SKM-1 treated with dmso at 0.1 percent for 144 hours (cell line): ENCODE data around the gene ZNF606.
"Not testable (repeated sequence)": the region's sequence is repeated elsewhere in the genome, so short reads cannot be mapped to it uniquely, and the experiment has no call there.

Source experiments
- DNase-seq: peaks from one replicate; lab custom pipeline; 2025; ENCODE audit not compliant: unreplicated experiment; lab: John Stamatoyannopoulos, UW

ZNF606 gene

DNA sequence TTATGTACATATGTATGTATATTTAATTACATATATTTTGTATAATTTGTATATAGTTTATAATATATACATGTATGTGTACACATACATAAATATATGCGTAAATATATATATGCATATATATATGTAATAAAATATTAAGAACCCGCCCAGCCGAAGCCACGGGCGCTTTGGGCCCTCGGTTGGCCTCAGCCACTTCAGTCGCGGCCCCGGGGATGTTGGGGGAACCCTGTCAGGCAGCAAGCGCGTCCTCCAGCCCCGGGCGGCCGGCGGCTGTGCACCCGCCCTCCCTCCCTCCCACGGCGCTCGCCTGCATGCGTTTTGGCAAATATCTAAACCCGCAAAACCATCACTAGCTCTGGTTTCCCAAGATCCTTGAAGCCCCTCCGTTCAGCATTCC is 7.9 kb upstream of the ZNF606 start:
- DNase-seq, result no peak

DNA sequence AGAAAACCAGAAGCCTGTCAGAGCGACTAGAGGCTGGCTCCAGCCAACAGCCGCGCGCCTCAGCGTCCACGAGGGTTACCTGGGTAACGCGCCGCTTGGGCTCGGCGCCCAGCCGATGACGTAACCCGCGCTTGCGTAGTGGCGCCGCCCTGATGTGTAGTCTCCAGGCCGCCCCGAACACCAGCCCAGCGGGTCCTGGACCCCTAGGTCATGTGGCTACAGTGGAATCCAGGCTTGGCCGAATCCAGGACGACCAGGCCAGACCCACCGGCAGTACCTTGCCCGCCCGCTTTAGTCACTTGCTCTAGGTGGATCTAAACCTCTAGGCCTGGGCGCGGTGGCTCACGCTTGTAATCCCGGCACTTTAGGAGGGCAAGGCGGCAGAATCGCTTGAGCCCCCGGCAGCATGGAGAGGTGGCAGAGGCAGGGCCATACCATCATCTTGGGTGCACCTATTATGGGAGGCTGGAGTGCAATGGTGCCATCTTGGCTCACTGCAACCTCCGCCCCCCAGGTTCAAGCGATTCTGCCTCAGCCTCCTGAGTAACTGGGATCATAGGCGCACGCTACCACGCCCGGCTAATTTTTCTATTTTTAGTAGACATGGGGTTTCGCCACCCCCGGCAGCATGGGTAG is 7.2 kb upstream of the ZNF606 start:
- peak; percentile 23 for DNase-seq

DNA sequence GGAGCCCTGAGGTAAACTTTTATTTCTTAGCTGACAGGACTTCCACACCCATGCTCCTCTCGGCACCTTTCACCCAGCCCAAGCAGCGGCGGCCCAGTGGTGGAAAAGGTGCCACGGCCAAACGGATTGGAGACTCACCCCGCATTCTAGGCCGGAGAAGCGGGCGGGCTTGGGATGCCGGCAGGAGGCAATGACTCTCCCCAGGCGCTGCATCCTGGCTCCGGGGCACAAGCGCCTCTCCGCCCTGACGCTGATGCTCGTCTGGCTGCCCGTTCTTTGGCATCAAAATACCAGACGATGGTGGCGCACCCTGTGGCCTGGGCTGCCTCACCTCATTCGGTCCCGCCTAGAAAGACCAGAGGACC is 6.7 kb upstream of the ZNF606 start:
- DNase-seq, result no peak

DNA sequence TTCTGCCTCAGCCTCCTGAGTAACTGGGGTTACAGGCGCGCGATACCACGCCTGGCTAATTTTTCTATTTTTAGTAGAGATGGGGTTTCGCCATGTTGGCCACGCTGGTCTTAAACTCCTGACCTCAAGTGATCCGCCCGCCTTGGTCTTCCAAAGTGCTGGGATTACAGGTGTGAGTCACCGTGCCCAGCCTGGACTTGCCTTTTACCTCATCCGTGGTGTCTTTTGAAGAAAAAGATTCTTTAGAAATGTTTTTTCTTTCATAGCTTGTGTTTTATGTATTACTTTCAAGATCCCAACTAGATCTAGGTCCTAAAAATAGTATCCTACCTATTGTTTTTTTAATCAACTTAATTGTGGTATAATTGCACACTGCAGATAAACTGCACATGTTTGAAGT is 6.3 kb upstream of the ZNF606 start:
- DNase-seq, result not testable (repeated sequence)

DNA sequence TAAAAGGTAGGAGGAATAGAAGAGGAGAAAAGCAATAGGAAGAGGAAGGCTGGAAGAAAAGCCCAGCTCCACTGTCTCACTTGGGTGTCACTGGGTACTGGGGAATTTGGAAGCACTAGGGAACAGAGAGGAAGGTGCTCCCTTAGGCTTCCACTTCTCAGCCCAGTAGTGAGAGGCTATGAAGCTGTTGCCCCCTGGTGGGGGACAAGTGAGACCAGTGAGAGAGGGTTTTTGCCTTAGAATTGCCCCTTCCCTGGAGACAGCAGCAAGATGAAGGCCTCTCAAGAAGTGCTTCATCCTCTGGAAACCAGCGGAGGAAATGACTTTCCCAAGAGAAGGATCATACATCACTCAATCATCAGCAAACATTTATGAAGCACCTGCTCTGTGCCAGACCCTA is 4.7 kb upstream of the ZNF606 start:
- no peak for DNase-seq

DNA sequence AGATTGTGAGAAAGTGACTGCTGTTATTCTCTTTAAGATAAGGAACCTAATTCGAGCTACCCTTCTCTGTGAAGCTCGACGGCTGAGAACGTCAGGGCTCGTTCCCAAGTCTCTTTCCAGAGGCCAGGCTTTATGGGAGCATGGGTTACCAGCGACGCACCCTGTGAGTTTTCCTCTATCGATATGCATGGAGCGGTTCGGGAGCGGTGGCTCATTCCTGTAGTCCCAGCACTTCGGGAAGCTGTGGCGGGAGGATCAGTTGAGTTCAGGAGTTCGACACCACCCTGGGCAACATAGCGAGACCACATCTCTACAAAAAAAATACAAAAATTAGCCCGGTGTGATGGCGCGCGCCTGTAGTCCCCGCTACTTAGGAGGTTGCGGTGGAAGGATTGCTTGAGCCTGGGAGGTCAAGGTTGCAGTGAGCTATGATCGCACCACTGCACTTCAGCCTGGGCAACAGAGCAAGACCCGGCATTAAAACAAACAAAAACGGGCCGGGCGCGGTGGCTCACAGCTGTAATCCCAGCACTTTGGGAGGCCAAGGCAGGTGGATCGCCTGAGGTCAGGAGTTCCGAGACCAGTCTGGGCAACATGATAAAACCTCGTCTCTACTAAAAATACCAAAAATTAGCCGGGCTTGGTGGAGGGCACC is 681 bp upstream of the ZNF606 start:
- DNase-seq, result no peak

DNA sequence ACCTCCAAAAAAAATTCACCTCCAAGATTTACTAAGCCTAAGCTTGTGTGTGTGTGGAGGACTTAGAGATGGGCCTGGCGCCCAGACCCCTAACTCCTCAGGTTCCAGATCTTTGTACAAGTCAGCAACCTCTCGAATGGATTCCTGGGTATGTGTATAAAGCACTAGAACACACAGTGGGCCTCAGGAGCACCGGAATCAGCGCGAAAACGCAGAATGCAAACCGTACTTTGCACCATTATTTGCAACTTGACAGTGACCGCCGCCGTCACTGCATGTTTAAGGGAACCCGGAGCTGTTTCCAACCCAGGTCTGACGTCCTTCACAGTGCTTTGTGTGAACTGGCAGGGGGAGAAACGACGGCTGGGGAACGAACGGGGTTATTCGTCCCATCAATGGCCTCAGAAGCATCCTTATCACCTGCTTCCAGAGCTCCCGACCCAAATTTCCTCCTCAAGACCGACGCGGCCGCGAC is 688 bp downstream of the ZNF606 start:
- no peak for DNase-seq

DNA sequence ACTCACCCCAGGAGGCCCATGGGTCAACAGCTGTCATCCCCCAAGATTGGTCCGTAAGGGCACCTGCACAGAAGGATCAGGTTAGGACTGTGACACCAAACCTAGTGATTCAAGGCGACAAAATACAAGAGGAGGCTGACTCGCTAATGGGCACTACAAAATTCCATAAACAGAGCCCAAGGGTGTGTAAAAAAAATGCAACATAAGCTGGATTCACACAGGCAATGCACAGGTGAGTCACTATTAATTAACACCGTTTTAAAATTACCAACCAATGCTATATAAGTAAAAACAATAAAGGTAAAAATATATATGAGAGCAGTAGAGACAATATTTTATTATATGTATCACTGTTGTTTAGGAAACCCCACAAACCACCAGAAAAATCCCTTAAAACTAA is 1.9 kb downstream of the ZNF606 start:
- no peak for DNase-seq

DNA sequence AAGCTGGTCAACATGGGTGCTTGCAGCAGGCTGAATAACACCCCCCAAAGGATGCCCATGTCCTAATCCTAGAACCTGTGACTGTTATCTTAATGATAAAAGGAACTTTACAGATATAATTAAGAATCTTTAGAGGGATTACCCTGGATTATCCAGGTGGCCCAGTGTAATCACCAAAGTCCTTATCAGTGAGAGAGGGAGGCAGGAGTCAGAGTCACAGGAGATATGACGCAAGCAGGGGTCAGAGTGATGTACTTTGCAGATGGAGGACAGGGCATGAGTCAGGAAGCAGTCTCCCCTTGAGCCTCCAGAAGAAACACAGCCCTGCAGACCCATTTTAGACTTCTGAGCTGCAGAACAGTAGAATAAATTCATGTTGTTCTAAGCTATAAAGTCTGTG is 9.8 kb downstream of the ZNF606 start:
- no peak for DNase-seq

DNA sequence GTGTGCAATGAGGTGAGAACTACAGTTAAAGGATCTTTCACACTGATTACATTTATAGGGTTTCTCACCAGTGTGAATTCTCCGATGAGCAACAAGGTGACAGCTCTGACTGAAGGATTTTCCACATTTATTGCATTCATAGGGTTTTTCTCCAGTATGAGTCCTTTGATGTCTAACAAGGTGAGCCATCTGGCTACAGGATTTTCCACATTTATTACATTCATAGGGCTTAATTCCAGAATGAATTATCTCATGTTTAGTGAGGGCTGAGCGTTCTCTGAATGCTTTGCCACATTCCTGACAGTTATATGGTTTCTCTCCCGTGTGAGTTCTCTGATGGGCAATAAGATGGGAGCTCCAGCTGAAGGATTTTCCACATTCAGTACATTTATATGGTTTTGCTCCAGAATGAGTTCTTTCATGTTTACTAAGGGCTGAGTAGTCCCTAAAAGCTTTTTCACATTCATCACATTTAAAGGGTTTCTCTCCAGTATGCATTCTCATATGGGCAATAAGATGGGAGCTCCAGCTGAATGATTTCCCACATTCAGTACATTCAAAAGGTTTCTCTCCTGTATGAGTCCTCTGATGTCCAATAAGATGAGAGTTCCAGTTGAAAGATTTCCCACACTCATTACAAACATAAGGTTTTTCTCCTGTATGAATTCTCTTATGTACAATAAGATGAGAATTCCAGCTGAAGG is 23.9 kb downstream of the ZNF606 start:
- no peak for DNase-seq

DNA sequence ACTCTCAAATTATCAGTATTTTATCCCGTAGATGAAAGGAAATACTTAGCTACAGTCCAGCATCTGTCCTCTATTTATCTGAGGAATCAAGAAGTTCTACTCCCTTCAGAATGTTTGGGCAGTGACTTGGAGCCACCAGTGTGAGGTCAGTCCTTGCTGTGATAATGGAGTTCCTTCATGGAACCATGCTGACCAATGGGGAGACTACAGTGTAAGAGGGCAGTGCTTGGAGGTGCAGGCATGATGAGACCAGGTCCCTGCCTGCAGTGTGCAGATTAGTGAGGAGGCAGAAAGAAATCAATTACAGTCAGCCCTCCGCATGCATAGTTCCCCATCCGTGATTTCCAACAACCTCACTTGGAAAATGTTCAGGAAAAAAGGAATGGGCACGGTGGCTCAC is 28.2 kb downstream of the ZNF606 start, which contains the start of gene C19orf18:
Gene C19orf18, minus strand, starts transcription at position 101 of the 400 bp plus-strand sequence. CDS start 102 bp downstream, outside the sequence.
- DNase-seq, result no peak

DNA sequence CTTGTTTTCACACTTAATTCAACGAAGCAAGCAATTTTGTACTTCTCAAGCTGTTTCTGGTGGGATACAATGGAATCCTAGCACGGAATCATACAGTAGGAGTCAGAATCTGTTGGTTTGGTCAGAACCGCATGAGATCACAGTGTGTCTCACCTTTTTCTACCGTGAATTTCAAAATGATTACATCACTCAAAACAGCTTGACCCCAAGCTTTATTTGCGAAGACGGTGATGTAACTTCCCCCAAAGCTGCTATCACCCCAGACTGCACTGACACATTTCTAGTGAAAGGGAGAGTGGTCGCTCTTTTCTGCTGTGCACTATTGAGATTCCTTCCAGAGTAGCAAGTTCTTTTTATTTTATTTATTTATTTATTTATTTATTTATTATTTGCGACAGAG is 37.9 kb downstream of the ZNF606 start:
- no peak for DNase-seq

DNA sequence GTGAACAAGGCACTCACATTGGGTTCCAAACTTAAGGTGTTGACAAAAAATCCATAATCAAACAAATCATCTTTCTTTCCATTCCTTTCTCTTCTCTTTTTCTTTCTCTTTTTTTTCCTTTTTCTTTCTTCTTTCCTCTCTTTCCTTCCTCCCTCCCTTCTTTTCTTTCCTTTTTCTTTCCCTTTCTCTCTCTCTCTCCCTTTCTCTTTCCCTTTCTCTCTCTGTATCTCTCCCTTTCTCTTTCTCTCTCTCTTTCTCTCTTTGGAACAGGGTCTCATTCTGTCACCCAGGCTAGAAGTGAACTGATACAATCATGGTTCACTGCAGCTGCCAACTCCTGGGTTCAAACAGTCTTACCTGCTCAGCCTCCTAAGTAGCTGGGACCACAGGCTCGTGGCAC is 40.8 kb downstream of the ZNF606 start:
- DNase-seq, result no peak

DNA sequence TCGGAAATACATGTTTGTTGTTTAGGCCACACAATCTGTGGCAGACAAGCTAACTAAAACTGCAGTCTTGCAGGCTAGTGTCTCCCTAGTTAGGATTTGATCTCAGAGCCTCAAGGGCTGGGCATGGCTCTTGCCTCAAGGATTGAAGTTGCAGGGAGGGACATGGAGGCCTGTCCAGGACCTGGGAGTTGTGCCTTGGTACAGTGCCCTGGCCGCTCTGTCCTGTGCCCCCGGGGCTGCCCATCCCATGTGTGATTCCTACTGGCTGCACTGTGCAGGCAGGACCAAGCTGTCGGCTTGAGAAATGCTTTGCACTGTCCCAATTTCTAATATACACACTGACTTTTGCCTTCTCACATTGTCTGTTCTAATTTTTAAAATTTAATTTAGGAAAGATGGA is 47.6 kb downstream of the ZNF606 start:
- DNase-seq, result no peak

DNA sequence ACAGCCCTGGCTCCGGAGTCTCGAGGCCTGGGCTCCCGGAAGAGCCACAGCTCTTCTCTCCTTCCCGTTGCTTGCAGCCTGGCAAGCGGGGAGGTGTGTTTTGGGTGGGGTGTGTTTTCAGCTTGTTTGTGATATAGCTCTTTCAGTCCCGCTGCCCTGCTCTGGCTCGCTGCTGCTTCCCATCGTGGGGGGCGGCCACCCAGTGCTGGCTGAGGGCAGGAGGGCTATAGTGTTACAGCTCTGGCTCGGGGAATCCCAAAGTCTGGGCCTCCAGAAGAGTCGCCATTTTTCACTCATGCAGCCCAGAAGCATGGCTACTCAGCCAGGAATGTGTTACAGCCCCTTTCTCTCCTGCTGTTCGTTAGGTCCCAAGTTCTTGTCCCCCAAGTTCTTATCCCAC is 52.9 kb downstream of the ZNF606 start:
- no peak for DNase-seq

DNA sequence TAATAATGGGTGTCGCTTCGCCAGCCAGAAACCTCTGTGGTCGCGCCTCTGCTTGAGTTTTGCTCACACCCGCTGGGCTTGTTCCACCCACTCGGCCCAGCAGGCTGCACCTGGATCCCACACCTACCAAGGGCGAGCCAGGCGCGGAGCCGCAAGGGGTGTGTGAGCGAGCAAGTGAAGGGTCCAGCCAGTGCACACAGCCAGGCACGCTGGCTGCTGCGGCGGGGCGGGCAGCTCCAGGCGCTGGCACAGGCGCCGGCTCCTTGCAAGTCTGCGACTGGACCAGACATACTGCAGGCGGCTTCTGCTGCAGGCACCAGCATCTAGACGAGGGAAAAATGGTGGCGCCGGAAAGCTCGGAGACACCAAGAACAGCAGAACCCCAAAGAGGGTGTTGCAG is 53.3 kb downstream of the ZNF606 start:
- no peak for DNase-seq

DNA sequence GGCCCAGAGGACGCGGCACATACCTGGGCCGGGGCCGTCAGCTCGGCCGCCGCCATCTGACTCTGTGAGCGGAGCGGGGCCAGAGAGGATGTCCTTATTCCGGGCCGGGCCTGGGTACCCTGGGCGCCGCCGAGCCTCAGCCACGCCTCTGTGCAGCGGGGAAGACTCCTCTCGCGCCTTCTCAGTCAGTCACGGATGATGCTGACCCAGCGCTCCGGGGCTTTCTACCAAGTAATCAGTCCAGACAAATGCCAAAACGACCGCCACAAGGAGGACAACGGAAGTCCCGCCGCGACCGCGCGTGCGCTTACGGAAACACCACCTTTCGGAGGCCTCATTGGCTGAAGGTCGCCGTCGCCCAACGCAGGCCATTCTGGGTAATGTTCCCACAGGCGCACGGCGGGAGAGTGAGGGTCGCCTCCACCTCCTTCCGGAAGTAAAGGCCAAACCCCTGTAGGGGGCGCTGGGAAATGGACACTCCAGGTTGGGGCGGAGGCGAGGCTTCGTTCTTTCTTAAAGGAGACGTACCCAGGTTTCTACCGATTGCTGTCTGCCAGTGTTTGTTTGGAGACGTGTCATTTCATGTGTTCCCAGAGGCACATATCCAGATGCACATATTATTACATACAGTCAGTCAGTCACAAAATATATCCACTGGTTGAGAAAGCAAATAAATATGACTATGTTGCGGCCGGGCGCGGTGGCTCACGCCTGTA is 55.0 kb downstream of the ZNF606 start, which contains the start of gene ZNF256:
Gene ZNF256, minus strand, starts transcription at position 288 of the 716 bp plus-strand sequence. Its CDS starts 232 bp downstream, at position 56.
- no peak for DNase-seq

DNA sequence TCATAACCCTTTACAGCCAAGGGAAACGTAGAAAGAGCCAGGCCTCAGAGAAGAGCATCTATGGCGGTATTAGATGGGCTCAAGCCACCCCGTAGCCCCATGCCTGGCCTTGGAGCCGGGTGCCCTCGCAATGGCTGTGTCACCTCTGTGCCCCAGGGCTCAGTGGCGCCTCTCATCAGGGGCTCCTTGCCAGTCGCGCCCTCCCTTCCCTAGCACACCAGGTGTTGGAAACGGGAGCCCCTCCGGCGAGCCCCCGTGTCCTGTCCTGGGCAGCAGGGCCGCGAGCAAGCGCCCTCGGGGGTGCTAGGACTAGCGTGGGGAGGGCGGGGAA is 55.6 kb downstream of the ZNF606 start:
- no peak for DNase-seq

DNA sequence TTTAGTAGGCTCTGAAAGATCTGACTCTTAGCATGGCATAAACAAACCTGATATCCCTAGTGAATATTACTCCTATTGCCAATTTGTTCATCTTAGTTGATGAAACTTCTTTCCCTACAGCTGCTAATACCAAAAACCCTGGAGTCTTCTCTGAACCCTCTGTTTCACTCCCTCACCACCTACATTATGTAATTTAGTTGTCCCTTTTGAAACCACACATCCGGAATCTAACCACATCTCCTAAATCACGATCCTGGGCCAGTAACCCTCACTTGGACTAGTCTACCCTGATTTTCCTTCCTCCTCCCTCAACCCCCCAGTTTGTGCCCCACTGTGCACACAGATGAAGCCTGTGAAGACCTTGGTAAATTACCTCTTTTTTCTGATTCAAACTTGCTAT is 56.3 kb downstream of the ZNF606 start:
- no peak for DNase-seq

DNA sequence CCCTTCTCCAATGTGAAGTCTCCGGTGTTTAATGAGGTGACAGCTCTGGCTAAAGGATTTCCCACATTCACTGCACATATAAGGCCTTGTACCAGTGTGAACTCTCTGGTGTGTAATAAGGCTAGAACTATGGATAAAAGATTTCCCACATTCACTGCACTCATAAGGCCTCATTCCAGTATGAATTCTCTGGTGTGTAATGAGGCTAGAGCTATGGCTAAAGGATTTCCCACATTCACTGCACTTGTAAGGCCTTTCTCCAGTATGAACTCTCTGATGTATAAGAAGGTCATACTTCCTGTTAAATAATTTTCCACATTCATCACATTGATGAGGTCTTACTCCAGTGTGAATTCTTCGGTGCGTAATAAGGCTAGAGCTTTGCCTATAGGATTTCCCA is 61.0 kb downstream of the ZNF606 start:
- no peak for DNase-seq

DNA sequence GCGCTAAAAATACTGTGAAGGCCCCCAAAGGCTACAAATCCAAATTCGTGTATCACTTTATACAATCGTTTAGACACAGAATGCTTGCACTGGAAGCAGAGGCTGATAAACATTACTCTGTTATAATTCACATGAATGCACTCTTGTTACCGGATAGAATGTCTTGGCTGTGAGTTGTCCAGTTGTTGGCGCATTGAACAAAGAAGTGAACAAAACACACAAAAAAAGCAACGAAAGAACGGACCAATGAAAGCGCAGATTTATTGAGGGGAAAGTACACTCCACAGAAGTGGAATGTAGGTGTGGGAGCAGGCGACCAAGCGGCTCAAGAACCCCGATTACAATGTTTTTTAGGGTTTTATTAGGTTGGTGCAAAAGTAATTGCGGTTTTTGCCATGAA is 66.9 kb downstream of the ZNF606 start:
- DNase-seq, result no peak
